ENCODE measurements around the gene ST3GAL4.

- TF ChIP-seq, protein P1, sequence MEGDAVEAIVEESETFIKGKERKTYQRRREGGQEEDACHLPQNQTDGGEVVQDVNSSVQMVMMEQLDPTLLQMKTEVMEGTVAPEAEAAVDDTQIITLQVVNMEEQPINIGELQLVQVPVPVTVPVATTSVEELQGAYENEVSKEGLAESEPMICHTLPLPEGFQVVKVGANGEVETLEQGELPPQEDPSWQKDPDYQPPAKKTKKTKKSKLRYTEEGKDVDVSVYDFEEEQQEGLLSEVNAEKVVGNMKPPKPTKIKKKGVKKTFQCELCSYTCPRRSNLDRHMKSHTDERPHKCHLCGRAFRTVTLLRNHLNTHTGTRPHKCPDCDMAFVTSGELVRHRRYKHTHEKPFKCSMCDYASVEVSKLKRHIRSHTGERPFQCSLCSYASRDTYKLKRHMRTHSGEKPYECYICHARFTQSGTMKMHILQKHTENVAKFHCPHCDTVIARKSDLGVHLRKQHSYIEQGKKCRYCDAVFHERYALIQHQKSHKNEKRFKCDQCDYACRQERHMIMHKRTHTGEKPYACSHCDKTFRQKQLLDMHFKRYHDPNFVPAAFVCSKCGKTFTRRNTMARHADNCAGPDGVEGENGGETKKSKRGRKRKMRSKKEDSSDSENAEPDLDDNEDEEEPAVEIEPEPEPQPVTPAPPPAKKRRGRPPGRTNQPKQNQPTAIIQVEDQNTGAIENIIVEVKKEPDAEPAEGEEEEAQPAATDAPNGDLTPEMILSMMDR (IDR thresholded peaks at IDR 0.05): no peak
- no peak for TF ChIP-seq EZH2 (IDR thresholded peaks at IDR 0.05; ENCODE audit: borderline replicate concordance, insufficient read depth, low read depth, low read length, poor library complexity, severe bottlenecking)
These were observed 76.6 kb downstream of the ST3GAL4 start for GRCh38 chr11:126432065-126432461.
